ENCODE data around the gene PAX7.

GRCh38 chr1:18723701-18724411 lies 93.2 kb downstream of the PAX7 start:
- TF ChIP-seq USF1 (IDR thresholded peaks at IDR 0.05; ENCODE audit: borderline replicate concordance, low read depth) = no peak
- no peak for TF ChIP-seq NRF1 (IDR thresholded peaks at IDR 0.05; ENCODE audit: low read depth, low read length)
- no peak for TF ChIP-seq CTCF (IDR thresholded peaks at IDR 0.05)

Data from SK-N-SH (cell line).